GM21717 (cell line): ENCODE measurements around the gene ATG2A.

Experiments
- ATAC-seq: cut with Tn5 transposase; IDR thresholded peaks from one replicate; pipeline ENCODE4 v1.9.1; 2021; ENCODE audit warnings: mild to moderate bottlenecking, moderate library complexity; ENCODE audit not compliant: unreplicated experiment

ATG2A gene

GRCh38 chr11:64925536-64926436 is 8.8 kb upstream of the ATG2A start:
- ATAC-seq: no peak

GRCh38 chr11:64924910-64925284 is 7.9 kb upstream of the ATG2A start:
- ATAC-seq: no peak

- peak; percentile 65 for ATAC-seq
These were observed 7.2 kb upstream of the ATG2A start, which contains the start of gene PPP2R5B for GRCh38 chr11:64923944-64924909. Gene PPP2R5B, plus strand, starts transcription at chr11:64924689. Its CDS starts 1,046 bp downstream, at chr11:64925735.

GRCh38 chr11:64923151-64923661 is 6.2 kb upstream of the ATG2A start:
- no peak for ATAC-seq

DNA sequence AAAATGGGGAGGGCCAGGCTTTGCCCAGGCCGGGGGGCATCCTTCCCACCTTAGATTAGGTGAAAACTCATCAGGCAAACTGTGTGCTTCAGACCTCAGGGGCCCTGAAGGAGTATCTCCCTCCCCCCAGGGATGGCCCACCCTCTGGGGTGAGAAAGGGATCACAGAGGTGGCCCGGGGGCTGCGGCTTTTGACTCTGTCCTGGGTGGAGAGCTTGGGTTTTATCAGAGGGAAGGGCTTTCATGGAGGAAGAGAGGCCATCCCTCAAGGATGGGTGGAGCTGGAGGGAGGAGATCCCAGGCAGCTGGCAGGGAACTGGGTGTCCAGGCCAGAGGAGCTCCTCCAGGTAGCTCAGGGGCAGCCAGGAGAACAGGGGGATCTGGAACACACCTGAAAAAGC is 4.4 kb upstream of the ATG2A start:
- no peak for ATAC-seq

DNA sequence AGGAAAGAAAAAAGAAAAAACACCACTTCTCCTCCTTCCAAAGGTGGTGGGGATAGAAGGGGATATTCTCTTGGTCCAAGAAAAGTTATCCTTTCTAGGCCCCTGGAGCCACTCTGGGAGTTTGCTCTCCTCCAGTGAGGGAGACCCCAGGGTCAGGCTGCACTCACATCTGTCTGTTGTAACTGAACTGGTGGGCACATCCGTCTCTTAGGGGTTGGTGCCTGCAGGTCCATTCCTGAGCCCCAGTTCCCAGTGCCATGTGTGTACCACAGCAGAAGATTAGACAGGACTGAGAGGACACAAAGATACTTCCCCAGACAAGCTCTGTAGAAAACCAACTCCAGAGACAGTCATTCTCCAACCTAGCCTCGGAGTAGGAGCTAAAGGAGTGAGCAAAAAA is 3.1 kb upstream of the ATG2A start:
- ATAC-seq: no peak

GRCh38 chr11:64919627-64920026 is 2.6 kb upstream of the ATG2A start:
- ATAC-seq: no peak

GRCh38 chr11:64918017-64918416 is 1.0 kb upstream of the ATG2A start:
- ATAC-seq: no peak

DNA sequence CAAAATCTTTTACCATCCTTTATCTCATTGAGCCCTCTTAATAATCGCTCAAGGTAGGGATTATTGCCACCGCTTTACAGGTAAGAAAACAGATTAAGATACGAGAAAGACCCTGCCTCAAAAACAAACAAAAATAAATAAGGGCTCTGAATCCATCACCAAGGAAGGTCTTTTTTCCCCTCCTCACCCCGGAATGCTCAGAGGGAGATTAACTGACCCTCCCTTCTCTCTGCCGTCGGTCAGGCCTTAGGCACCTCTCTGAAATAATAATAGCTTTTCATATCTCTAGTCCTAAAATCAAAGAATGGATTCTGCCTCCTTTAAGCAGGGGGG is 620 bp upstream of the ATG2A start:
- no peak for ATAC-seq

DNA sequence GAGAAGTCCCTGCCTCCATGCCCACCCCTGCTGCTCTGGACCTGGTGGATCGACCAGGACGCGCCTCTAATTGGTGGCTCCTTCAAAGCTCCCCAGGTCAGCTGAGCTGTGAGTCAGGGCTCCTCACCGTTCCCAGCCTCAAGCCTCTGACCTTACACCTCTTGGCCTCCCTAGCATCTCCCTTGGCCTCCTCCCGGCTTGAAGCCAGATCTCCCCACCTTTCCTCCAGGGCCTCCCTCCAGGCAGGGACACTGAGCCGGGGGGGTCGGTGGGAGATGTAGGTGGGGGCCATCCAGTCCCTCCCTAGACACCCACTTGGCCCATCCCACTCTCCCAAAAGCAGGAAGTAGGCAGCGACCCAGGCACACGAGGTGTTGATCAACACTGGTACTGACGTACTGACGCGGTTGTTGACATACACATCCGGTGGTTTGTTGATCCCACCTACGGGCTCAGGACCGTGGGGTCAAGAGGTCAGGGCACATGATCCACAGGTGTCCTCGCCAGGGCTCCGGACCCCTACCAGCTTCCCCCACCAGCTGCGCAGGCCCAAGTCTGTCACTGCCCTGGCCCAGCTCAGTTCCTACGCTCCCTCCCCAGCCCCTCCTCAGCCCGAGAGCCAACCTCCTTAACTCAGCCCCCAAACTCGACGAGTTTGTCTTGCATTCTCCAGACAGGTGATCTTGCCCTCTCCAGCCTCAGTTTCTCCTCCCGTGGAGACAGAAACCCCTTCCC is 802 bp downstream of the ATG2A start:
- ATAC-seq: no peak

DNA sequence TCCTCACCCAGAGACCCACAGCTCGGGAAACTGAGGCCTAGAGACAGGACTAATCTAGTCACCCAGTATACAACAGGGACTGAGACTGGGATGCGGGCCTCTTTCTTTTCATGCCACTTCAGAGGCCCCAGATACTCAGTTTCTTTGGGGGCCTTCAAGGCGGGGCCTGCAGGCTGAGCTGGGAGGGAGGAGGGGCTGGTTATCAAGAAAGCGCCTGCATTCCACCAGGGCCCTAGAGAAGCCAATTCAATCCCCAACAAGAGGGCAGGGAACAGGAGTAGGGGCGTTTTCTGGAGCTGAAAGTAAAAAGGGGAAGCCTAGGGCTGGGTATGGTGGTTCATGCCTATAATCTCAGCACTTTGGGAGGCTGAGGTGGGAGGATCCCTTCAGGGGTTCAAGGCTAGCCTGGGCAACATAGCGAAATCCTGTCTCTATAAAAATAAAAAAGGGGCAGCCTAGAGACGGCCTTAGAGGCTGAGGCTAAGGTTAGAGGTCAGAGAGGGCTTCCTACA is 1.6 kb downstream of the ATG2A start:
- no peak for ATAC-seq

GRCh38 chr11:64914123-64914522 is 2.9 kb downstream of the ATG2A start:
- ATAC-seq: no peak

DNA sequence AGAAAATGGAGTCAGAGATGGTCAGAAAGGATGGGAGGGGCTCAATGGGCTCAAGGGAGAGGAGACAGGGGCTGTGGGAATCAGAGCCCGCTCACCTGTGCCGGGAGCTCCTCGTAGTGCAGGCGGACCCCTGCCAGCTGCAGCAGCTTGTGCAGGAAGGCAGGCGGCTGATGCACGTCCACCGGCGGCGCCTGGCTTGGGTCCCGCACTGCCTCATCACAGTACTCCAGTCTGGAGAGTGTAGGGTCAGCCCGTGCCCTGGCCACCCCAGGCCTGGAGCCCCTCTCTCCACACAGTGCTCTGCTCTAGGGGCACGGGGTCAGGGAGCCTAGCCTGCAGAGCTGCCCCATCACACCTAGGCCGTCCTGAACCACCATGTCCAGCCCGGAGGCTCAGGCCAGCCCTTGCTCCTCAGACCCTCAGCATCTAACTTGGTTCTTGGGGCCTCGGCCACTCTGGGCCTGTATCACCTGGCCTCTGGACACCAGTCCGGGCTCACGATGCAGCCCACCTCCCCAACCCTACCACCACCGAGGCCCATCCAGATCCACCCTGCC is 3.8 kb downstream of the ATG2A start:
- ATAC-seq: no peak

GRCh38 chr11:64911689-64912088 is 5.3 kb downstream of the ATG2A start:
- no peak for ATAC-seq

DNA sequence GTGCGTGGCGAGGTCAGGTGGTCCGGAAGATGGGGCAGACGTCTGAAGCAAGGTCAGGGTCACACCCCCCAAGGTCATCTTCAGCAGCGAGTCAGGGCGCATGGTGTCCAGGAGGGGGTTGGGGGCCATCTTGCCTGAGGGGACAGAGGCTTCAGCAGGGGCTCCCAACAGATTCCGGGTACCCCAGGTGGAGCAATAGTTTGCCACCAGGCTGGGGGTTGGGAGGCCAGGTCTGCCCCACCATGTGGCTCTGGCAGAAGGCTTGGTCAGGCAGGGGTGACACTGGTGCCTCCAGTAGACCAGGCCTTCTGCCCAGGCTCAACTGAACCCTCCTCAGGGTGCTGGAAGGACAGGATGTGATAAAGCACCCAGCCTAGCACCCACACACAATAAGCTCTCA is 5.9 kb downstream of the ATG2A start:
- no peak for ATAC-seq

GRCh38 chr11:64910451-64911093 is 6.4 kb downstream of the ATG2A start:
- no peak for ATAC-seq

DNA sequence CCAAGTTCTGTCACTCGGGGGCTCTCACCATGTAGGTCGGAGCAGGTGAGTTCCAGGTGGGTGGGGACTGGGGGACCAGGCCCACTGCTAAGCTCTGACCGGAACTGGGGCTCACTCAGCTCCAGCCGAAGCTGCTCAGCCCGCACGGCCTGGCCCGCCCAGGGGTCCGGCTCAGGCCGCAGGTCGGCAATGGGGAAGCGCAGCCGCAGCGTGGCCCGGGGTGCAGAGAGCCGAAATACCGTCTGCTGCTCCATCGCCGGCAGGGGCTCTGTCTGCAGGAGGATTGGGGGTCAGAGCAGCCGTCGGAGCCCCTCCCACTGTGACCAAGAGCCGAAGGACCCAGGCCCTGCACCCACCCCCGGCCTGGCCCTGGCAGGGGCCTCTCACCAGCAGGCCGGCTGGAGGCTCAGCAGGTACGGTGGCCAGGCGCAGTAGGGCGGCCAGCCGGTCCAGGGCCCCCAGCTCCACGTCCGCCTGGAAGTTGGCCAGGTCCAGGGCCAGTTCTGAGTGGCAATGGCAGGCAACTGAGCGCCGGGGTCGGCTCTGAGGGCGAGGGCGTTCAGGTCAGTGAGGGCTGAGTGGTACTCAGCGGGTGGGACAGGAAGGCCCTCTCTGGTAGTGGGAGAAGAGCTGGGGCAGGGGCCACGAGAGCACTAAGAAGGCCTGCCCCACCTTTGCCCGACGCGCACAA is 7.2 kb downstream of the ATG2A start:
- ATAC-seq: no peak

DNA sequence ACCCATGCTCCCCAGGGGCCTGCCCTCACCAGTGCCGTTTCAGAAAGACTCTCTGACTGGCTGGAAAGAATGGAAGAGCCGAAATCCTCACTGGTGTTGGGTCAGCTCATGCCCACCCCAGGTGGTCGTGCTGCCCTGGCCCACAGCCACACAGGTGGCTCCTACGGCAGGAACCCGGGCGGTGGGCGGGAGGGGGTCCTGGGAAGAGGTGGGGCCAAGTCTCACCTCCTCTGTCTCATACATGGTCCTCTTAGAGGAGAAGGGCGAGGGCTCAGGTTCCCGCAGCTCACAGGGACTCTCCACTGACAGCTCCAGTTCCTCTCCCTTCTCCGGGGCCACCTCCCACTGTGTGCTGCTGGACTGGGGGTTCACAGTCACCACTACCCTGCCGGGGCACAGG is 8.2 kb downstream of the ATG2A start:
- no peak for ATAC-seq

DNA sequence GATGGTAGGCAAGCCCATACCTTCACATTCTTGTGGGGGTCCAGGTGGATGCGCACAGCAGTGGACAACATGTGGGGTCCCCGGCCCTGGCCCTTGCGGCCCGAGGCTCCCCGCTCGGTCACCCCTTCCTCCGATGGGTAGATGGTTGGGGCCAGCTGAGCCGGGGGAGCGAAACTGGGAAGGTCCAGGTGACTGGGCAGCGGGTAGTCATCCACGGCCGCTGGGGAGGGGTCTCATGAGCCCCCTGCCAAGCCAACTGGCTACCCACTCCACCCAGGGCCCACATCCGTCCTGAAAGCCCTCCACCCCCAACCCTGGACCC is 10.7 kb downstream of the ATG2A start:
- ATAC-seq: no peak
